ENCODE results near the gene EMX2. TPM values are rescaled to one million over a fixed set of nuclear protein-coding genes. Genes with fewer than 3 reads are reported as not detected.

Gene EMX2
- total RNA-seq, 1 donor from 2014 or later: 0.25 TPM

DNA sequence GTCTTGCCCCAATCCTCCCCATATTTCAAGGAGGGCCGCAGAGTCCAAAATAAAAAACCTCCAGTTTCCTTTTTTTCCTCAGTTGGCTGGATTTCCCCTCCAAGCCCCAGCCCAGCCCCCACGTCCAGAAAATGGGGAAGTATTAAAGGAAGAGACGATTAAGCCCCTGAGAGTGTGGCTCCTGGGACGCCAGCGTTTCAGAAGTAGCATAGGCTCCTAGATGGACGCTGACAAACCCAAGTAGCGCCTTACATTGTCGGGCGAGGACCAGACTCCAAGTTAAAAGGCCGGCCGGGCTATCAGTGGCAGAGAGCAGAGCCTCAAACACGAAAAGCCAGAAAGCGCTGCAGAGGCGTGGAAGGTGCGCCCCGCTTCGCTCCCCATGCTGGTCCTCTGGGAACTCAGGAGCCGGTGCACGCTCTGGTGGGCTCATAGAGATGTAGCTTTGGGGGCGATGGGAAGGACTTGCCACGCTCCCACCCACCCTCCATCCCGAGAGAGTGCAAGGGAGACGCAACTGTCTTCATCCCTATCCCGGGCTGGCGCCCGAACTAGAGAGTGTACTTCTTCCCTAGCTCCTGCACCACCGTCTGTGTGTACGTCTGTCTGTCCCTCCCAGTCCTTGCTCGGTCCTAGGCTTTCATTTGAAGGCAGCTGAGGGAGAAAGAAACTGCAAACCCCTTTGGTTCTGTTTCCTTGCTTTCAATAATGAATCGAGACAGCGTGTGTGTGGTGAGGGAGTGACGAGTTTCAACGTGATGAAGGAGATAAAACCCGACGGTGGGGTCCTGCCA, 6.3 kb upstream of the EMX2 start:
- TF ChIP-seq, protein P1, sequence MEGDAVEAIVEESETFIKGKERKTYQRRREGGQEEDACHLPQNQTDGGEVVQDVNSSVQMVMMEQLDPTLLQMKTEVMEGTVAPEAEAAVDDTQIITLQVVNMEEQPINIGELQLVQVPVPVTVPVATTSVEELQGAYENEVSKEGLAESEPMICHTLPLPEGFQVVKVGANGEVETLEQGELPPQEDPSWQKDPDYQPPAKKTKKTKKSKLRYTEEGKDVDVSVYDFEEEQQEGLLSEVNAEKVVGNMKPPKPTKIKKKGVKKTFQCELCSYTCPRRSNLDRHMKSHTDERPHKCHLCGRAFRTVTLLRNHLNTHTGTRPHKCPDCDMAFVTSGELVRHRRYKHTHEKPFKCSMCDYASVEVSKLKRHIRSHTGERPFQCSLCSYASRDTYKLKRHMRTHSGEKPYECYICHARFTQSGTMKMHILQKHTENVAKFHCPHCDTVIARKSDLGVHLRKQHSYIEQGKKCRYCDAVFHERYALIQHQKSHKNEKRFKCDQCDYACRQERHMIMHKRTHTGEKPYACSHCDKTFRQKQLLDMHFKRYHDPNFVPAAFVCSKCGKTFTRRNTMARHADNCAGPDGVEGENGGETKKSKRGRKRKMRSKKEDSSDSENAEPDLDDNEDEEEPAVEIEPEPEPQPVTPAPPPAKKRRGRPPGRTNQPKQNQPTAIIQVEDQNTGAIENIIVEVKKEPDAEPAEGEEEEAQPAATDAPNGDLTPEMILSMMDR (IDR thresholded peaks at IDR 0.05; ENCODE audit: borderline replicate concordance): no peak
- Histone ChIP-seq H3K27ac (replicated peaks) (no peak overlapping the region), H3K9me3 (replicated peaks) (no peaks in the 10 kb centered on the region), H3K4me3 (no peak overlapping the region), H3K36me3 (no peaks in the 10 kb centered on the region), H3K27me3 (ENCODE audit: low read depth) (peaks cover 100% of the 10 kb centered on the region), H3K4me1 (peaks cover 32% of the 10 kb centered on the region)
- DNase-seq: no peak
- intact Hi-C loops (cut with micrococcal nuclease): no loop called here

DNA sequence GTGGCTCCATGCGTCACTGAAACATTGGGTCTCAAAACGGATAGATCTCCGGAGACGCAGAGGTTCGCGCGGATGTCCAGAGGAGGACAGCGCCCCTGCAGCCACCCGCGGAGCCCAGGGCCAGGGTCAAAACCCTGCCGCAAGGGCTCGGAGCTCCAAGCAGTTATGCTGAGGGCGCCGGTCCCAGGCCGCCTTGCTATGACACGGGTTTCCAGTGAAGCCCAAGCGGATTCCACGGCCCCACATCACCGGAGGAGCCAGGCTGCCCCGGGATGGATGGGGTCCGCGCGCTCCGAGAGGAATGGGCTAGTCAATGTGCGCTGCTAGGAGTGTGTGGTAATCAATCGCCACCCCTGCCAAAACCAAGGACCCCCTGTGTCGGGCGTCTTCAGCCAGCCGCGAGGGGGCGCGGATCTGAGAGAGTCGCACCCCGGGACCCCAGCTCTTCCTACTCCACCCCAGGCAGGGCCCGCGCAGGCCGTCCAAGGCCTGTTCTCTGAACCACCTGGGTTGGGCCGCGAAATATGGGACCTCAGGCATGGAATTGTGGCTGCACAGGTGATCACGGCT, 5.6 kb upstream of the EMX2 start:
- no peaks in the 10 kb centered on the region for H3K9me3 ChIP-seq (replicated peaks)
- DNase-seq: no peak
- TF ChIP-seq, protein P1 (IDR thresholded peaks at IDR 0.05; ENCODE audit: borderline replicate concordance): no peak
- H3K27ac ChIP-seq (replicated peaks): no peak overlapping the region
- peaks cover 100% of the 10 kb centered on the region for H3K27me3 ChIP-seq (ENCODE audit: low read depth)
- peaks cover 36% of the 10 kb centered on the region for H3K4me1 ChIP-seq
- H3K4me3 ChIP-seq: peak overlapping the region; percentile 35
- H3K36me3 ChIP-seq: no peaks in the 10 kb centered on the region
- intact Hi-C loops (cut with micrococcal nuclease): no loop called here

DNA sequence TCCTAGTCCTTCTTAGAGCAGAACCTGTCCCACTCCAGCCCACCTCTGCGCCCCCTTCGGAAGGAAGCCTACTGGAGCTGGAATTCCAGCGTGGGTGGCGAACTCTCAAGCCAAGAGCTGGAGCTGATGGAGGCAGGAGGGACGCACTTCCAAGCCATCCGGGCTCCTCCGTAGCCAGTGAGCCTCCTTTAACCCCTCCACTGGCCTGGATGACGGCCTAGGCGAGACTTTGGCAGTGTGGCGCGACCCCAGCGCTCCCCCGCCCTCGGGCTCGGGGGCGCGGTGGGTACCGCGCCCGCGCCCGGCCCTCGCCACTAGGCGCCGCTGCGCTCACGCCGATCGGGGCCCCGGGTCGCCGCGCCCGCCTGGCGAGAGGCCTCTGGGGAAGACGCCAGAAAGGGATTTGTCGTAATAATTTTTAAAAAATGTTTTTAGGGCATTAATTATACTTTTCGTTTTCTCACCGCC, 5.1 kb upstream of the EMX2 start:
- peaks cover 41% of the 10 kb centered on the region for H3K4me1 ChIP-seq
- intact Hi-C loops (cut with micrococcal nuclease): no loop called here
- DNase-seq: no peak
- H3K27ac ChIP-seq (replicated peaks): no peak overlapping the region
- peaks cover 100% of the 10 kb centered on the region for H3K27me3 ChIP-seq (ENCODE audit: low read depth)
- H3K9me3 ChIP-seq (replicated peaks): no peaks in the 10 kb centered on the region
- H3K4me3 ChIP-seq: peak overlapping the region; percentile 35
- TF ChIP-seq, protein P1 (IDR thresholded peaks at IDR 0.05; ENCODE audit: borderline replicate concordance): peak; percentile 83
- no peaks in the 10 kb centered on the region for H3K36me3 ChIP-seq

DNA sequence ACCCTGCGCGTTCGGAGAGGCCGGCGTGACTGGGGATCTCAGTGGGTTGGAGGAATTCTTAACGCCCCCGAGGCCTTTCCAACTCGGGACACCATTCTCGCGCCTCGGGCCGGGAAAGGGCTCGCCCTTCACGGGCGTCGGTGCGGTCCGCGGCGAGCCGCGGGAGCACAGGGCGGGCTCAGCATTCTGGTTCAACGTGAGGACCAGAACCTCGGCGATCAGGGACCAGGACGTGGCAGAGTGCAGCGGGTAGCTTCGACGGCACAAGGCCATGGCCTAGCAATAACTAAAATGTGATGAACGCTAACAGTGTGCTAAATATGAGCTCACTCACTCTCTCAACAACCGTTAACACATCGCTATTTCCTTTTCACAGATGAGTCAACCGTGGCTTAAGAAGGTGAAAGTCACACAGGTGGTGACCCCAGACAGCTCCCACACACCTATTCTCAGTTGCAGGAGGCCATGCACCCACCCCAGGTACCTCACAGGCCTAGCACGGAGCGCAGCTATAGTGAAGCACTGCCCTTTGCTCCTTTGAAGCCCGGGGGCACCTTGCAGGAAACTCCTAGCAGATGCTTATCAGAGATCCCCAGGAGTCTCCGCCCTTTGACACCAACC, 4.5 kb upstream of the EMX2 start:
- Histone ChIP-seq H3K27me3 (ENCODE audit: low read depth) (peaks cover 100% of the 10 kb centered on the region), H3K4me1 (peaks cover 40% of the 10 kb centered on the region), H3K36me3 (no peaks in the 10 kb centered on the region), H3K4me3 (peak overlapping the region; percentile 35), H3K27ac (replicated peaks) (no peak overlapping the region), H3K9me3 (replicated peaks) (no peaks in the 10 kb centered on the region)
- no peak for DNase-seq
- TF ChIP-seq, protein P1 (IDR thresholded peaks at IDR 0.05; ENCODE audit: borderline replicate concordance): peak; percentile 12
- intact Hi-C loops (cut with micrococcal nuclease): no loop called here

DNA sequence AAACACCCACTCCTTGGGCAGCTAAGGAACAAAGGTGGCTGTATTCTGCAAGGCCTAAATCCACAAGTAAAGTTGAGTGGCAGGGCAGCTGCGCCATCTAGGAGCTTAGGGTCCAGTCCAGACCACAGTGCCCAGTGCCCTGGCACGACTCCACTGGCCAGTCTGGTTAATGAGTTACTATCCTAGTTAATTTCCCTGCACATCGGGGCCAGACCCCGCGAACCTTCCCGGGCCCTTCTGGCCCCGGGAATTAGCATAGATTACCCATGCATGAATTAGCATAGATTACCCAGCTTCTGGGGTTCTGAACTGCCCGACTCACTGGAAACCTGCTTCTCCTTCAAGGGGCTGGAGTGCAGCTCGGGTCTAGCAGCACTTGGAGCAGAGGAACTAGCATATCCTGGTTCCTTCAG, 3.2 kb upstream of the EMX2 start:
- H3K36me3 ChIP-seq: no peaks in the 10 kb centered on the region
- peaks cover 100% of the 10 kb centered on the region for H3K27me3 ChIP-seq (ENCODE audit: low read depth)
- H3K4me3 ChIP-seq: no peak overlapping the region
- H3K9me3 ChIP-seq (replicated peaks): no peaks in the 10 kb centered on the region
- intact Hi-C loops (cut with micrococcal nuclease): no loop called here
- no peak overlapping the region for H3K27ac ChIP-seq (replicated peaks)
- TF ChIP-seq, protein P1 (IDR thresholded peaks at IDR 0.05; ENCODE audit: borderline replicate concordance): no peak
- H3K4me1 ChIP-seq: peaks cover 46% of the 10 kb centered on the region
- DNase-seq: no peak

Data from left ventricle myocardium inferior (tissue), 1 donor.